ENCODE measurements around the gene SETD3. TPM values are rescaled to one million over a fixed set of nuclear protein-coding genes. Genes with fewer than 3 reads are reported as not detected.

SETD3 gene
- total and polyA plus RNA-seq, 10 of the 15 experiments (the other 5 are each of a cell fraction or from before 2014, with no cell fraction given) = 11.3 to 44.2 (median 36.5) TPM

DNA sequence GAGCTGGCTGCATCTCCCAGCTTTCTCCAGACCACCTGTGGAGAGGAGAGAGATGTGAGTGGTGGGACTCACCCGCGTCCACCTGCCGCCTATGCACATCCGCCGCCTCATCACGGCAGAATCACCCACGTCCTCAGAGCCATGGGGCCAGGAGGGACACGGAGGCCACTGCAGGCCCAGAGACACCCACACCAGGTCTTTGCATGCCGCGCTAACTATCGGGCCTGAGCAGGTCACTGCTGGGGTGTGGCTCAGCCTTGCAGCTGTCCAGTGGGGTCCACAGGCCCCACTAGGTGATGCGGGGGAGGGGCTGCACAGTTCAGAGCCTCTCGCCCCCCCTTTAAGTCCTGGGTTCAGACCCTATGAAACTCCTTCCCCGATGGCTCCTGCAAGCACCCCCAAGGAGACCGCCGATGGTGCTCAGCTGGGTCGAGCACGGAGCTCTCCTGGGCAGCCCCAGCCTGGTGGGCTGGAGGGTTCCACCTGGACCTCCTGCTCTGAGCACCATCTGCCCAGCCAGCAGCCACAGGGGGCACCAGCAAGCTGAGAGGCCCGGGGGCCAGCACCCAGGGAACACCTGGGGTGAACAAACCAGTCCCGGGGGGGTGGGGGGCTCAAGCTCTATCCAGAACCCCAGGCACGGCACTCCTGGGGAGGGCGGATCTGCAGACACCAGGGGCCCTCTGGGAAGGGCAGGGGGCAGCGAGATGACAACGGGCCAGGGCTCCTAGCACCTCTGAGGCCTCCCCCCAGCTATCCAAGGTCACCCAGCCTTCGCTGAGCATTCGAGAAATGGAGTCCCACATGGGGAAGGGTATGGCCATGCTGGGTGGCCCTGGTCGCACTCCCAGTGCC, 34.9 kb upstream of the SETD3 start:
- POLR2A ChIA-PET = no interaction called here
- Histone ChIP-seq H3K79me2 (ENCODE audit: control insufficient read depth, insufficient read depth, low read length) (no peaks in the 10 kb centered on the region), H3K27me3 (replicated peaks in 1 of 2; ENCODE audit: control insufficient read depth in 2 of 2, insufficient read depth in 2 of 2, low read length in 1 of 2) (no peaks in the 10 kb centered on the region), H2AFZ (ENCODE audit: control insufficient read depth, low read depth, low read length) (no peak overlapping the region), H3K4me3 (no peak overlapping the region), H3K4me2 (ENCODE audit: control insufficient read depth, insufficient read depth) (no peak overlapping the region), H3K9ac (ENCODE audit: control insufficient read depth, insufficient read depth, low read length) (no peak overlapping the region), H3K9me3 (replicated peaks; ENCODE audit: control insufficient read depth, insufficient read depth, low read length) (no peaks in the 10 kb centered on the region), H3K27ac (ENCODE audit: control insufficient read depth, insufficient read depth) (no peak overlapping the region), H3K4me1 (ENCODE audit: control insufficient read depth, insufficient read depth, low read length) (no peaks in the 10 kb centered on the region), H4K20me1 (ENCODE audit: control insufficient read depth, insufficient read depth) (no peaks in the 10 kb centered on the region), H3K36me3 (ENCODE audit: control insufficient read depth in 2 of 2, insufficient read depth in 2 of 2, low read length in 1 of 2) (peaks cover 0 to 5% of the 10 kb centered on the region in 2 experiments; a peak in 2 of 4 replicates)
- RAD21 ChIA-PET (ENCODE audit: unreplicated experiment) = no interaction called here
- intact Hi-C loops (cut with micrococcal nuclease; ENCODE audit: unreplicated experiment) (no loop called here), in situ Hi-C loops (cut with MboI) (no loop called here)
- no TSS peak for BruUV-seq (replicated peaks)
- SMC1A ChIA-PET (ENCODE audit: uncharacterized antibody, unreplicated experiment) = no interaction called here
- FAIRE-seq = no peak
- no peak for ATAC-seq
- CTCF ChIA-PET = interaction anchor here (1.0 kb wide), 1 partner anchor 90 kb away, joined by 5 read pairs; no protein-coding TSS in a partner anchor
- WGBS (ENCODE audit: insufficient coverage, insufficient replicate concordance, low lambda C conversion rate, missing lambda C conversion rate) = 75% methylated on average over 25 of the region's 27 CpGs
- DNase-seq (ENCODE audit: low read depth, low spot score) = no peak
- TF ChIP-seq CHD1 (IDR thresholded peaks at IDR 0.05; ENCODE audit: low read depth, low read length) (no peak), SREBF1 (IDR thresholded peaks at IDR 0.05; ENCODE audit: low read length) (no peak), POLR2AphosphoS2 (IDR thresholded peaks at IDR 0.05; ENCODE audit: low read depth, low read length) (no peak)

DNA sequence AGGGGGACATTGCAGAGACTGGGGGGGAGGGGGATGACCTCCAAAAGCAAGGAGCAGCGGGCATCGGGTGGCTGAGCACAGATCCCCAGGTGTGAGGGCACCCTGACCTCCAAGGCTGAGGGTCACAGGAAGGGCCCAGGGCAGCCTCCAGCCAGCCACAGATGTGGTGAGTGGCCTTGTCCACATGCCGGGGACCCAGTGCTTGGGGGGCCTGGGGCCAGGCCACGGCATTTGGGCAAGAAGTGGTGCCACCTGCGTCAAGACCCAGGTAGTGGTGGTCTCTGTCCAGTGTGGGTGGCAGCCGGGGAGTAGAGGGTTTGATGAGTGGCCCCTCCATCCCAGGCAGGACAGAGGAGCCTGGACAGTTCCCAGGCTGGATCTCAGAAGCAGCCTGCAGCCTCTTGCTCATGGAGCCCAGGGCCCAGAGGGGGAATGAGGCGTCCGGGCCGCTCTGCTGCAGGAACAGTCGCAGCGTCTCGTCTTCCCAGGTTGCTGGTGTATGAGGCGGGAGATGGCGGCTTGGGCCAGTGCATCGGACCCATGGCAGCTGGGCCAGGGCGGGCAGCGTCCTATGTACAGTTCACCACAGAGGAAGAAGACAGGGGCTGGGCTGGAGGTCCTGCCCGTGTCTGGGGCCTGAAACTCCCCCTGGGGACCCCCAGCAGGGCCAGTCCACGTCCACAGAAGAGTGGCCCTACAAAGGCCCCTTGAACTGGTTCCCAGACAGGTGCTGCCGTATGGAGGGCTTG, 34.1 kb upstream of the SETD3 start:
- POLR2A ChIA-PET = no interaction called here
- CTCF ChIA-PET = no interaction called here

More for the DNA sequence above, 34.1 kb upstream of the SETD3 start:
- no peaks in the 10 kb centered on the region for H3K4me1 ChIP-seq (ENCODE audit: control insufficient read depth, insufficient read depth, low read length)
- intact Hi-C loops (cut with micrococcal nuclease; ENCODE audit: unreplicated experiment) = no loop called here
- SMC1A ChIA-PET (ENCODE audit: uncharacterized antibody, unreplicated experiment) = no interaction called here
- no peak overlapping the region for H3K4me2 ChIP-seq (ENCODE audit: control insufficient read depth, insufficient read depth)
- no peak overlapping the region for H2AFZ ChIP-seq (ENCODE audit: control insufficient read depth, low read depth, low read length)
- FAIRE-seq = no peak
- H3K4me3 ChIP-seq = no peak overlapping the region
- H4K20me1 ChIP-seq (ENCODE audit: control insufficient read depth, insufficient read depth) = no peaks in the 10 kb centered on the region
- H3K9ac ChIP-seq (ENCODE audit: control insufficient read depth, insufficient read depth, low read length) = no peak overlapping the region
- RAD21 ChIA-PET (ENCODE audit: unreplicated experiment) = no interaction called here
- H3K9me3 ChIP-seq (replicated peaks; ENCODE audit: control insufficient read depth, insufficient read depth, low read length) = no peaks in the 10 kb centered on the region
- H3K27ac ChIP-seq (ENCODE audit: control insufficient read depth, insufficient read depth) = no peak overlapping the region
- BruUV-seq (replicated peaks) = no TSS peak
- in situ Hi-C loops (cut with MboI) = no loop called here
- ATAC-seq = no peak
- DNase-seq (ENCODE audit: low read depth, low spot score) = no peak
- H3K79me2 ChIP-seq (ENCODE audit: control insufficient read depth, insufficient read depth, low read length) = no peaks in the 10 kb centered on the region
- H3K36me3 ChIP-seq (ENCODE audit: control insufficient read depth in 2 of 2, insufficient read depth in 2 of 2, low read length in 1 of 2) = peaks cover 0 to 7% of the 10 kb centered on the region in 2 experiments; a peak in 2 of 4 replicates
- TF ChIP-seq, protein P1, sequence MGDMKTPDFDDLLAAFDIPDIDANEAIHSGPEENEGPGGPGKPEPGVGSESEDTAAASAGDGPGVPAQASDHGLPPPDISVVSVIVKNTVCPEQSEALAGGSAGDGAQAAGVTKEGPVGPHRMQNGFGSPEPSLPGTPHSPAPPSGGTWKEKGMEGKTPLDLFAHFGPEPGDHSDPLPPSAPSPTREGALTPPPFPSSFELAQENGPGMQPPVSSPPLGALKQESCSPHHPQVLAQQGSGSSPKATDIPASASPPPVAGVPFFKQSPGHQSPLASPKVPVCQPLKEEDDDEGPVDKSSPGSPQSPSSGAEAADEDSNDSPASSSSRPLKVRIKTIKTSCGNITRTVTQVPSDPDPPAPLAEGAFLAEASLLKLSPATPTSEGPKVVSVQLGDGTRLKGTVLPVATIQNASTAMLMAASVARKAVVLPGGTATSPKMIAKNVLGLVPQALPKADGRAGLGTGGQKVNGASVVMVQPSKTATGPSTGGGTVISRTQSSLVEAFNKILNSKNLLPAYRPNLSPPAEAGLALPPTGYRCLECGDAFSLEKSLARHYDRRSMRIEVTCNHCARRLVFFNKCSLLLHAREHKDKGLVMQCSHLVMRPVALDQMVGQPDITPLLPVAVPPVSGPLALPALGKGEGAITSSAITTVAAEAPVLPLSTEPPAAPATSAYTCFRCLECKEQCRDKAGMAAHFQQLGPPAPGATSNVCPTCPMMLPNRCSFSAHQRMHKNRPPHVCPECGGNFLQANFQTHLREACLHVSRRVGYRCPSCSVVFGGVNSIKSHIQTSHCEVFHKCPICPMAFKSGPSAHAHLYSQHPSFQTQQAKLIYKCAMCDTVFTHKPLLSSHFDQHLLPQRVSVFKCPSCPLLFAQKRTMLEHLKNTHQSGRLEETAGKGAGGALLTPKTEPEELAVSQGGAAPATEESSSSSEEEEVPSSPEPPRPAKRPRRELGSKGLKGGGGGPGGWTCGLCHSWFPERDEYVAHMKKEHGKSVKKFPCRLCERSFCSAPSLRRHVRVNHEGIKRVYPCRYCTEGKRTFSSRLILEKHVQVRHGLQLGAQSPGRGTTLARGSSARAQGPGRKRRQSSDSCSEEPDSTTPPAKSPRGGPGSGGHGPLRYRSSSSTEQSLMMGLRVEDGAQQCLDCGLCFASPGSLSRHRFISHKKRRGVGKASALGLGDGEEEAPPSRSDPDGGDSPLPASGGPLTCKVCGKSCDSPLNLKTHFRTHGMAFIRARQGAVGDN (IDR thresholded peaks at IDR 0.05) = no peak
- TF ChIP-seq NBN (IDR thresholded peaks at IDR 0.05) (no peak), POLR2A (IDR thresholded peaks at IDR 0.05; ENCODE audit: low read depth, low read length) (peak; percentile 44; the same call in 1 of the 2 replicates), ASH2L (IDR thresholded peaks at IDR 0.05; ENCODE audit: borderline replicate concordance, low read depth) (no peak), RUNX3 (IDR thresholded peaks at IDR 0.05; ENCODE audit: low read length) (no peak), SIN3A (IDR thresholded peaks at IDR 0.05; ENCODE audit: low read depth, low read length) (no peak), POLR2AphosphoS5 (IDR thresholded peaks at IDR 0.05; ENCODE audit: low read length) (0 out of 2 replicates have a peak, but pooled peaks have one; percentile 2)
- WGBS (ENCODE audit: insufficient coverage, insufficient replicate concordance, low lambda C conversion rate, missing lambda C conversion rate) = 73% methylated on average over 20 of the region's 20 CpGs
- H3K27me3 ChIP-seq (replicated peaks in 1 of 2; ENCODE audit: control insufficient read depth in 2 of 2, insufficient read depth in 2 of 2, low read length in 1 of 2) = no peaks in the 10 kb centered on the region

All from GM12878 (cell line).